Liver (tissue), 3 donors: ENCODE results near the gene SLC49A4.

Experiments
- ATF3 ChIP-seq: IDR thresholded peaks from 2 replicates; pipeline ENCODE4 v1.6.1; 2016; ENCODE audit warnings: antibody characterized with exemption
- CTCF ChIP-seq: fragments of 150-350 bp; IDR thresholded peaks from 2 replicates; pipeline ENCODE4 v1.5.1; 2017; ENCODE audit warnings: improper control_type of control experiment, low read depth, low read length; ENCODE audit not compliant: missing input control
- FOXA1 ChIP-seq: IDR thresholded peaks from 2 replicates; pipeline ENCODE4 v1.6.1; 2016; ENCODE audit warnings: antibody characterized with exemption
- REST ChIP-seq: IDR thresholded peaks from 2 replicates; pipeline ENCODE4 v1.6.1; 2016; ENCODE audit warnings: antibody characterized with exemption, mild to moderate bottlenecking
- donor health status: healthy.
- donor health status: healthy.

GRCh38 chr3:122816587-122816986 lies 21.7 kb downstream of the SLC49A4 start:
- TF ChIP-seq CTCF = no peak
- TF ChIP-seq FOXA1 = no peak
- no peak for TF ChIP-seq REST
- TF ChIP-seq ATF3 = no peak
